ENCODE results near the gene SOCS3.

Gene SOCS3

GRCh38 chr17:78368348-78368747 lies 8.5 kb upstream of the SOCS3 start:
- peaks cover 32% of the 10 kb centered on the region for H3K4me1 Mint-ChIP-seq (ENCODE audit: low read depth)
- peak overlapping the region; percentile 61 for H3K27ac Mint-ChIP-seq
- no peaks in the 10 kb centered on the region for H3K9me3 Mint-ChIP-seq
- peaks cover 39% of the 10 kb centered on the region for H3K27me3 Mint-ChIP-seq
- no peak overlapping the region for H3K4me3 Mint-ChIP-seq
- intact Hi-C loops (cut with micrococcal nuclease) = no loop called here
- H3K36me3 Mint-ChIP-seq (ENCODE audit: low read depth) = no peaks in the 10 kb centered on the region

GRCh38 chr17:78367193-78367592 lies 7.3 kb upstream of the SOCS3 start:
- peaks cover 45% of the 10 kb centered on the region for H3K27me3 Mint-ChIP-seq
- H3K9me3 Mint-ChIP-seq = no peaks in the 10 kb centered on the region
- peaks cover 23% of the 10 kb centered on the region for H3K4me1 Mint-ChIP-seq (ENCODE audit: low read depth)
- intact Hi-C loops (cut with micrococcal nuclease) = no loop called here
- no peaks in the 10 kb centered on the region for H3K36me3 Mint-ChIP-seq (ENCODE audit: low read depth)
- H3K27ac Mint-ChIP-seq = no peak overlapping the region
- H3K4me3 Mint-ChIP-seq = no peak overlapping the region

- intact Hi-C loops (cut with micrococcal nuclease) = no loop called here
- Mint-ChIP-seq H3K27me3 (peaks cover 45% of the 10 kb centered on the region), H3K9me3 (no peaks in the 10 kb centered on the region), H3K36me3 (ENCODE audit: low read depth) (no peaks in the 10 kb centered on the region), H3K4me3 (no peak overlapping the region), H3K4me1 (ENCODE audit: low read depth) (peaks cover 23% of the 10 kb centered on the region), H3K27ac (no peak overlapping the region)
These were observed 6.4 kb upstream of the SOCS3 start for GRCh38 chr17:78366109-78366848.

DNA sequence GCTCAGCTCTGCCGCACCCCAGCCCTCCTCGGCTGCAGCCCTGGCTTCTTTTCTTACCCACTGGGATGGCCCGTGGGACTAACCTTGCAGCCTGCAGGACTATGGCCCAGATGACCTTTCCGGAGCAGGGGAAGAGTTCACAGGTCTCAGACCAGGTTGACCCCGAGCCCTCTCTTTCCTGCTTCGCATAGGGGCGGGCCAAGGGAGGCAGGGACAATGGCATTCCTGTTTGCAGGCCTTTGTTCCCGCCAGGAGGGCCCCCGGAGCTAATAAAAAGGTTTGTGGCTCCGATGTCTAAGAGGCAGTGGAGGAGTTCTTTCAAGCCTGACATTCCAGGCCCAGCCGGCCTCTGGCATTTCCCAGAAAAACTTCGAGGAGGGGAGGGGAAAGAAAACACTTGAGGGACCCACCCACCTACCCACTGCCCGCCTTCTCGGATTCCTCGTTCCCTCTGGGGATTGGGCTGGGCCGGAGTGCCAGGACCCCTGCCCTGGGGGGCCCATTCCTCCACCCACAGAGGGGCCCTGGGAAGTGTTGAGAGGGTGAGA lies 5.8 kb upstream of the SOCS3 start:
- Mint-ChIP-seq H3K27ac (no peak overlapping the region), H3K9me3 (no peaks in the 10 kb centered on the region)

GRCh38 chr17:78364436-78365281 lies 4.8 kb upstream of the SOCS3 start:
- H3K27ac Mint-ChIP-seq = no peak overlapping the region
- H3K36me3 Mint-ChIP-seq (ENCODE audit: low read depth) = peaks cover 1% of the 10 kb centered on the region
- H3K9me3 Mint-ChIP-seq = no peaks in the 10 kb centered on the region
- intact Hi-C loops (cut with micrococcal nuclease) = no loop called here
- H3K4me1 Mint-ChIP-seq (ENCODE audit: low read depth) = peaks cover 30% of the 10 kb centered on the region
- H3K4me3 Mint-ChIP-seq = no peak overlapping the region
- peaks cover 46% of the 10 kb centered on the region for H3K27me3 Mint-ChIP-seq

More for the DNA sequence above, 5.8 kb upstream of the SOCS3 start:
- H3K36me3 Mint-ChIP-seq (ENCODE audit: low read depth) = no peaks in the 10 kb centered on the region
- H3K4me3 Mint-ChIP-seq = no peak overlapping the region
- peaks cover 28% of the 10 kb centered on the region for H3K4me1 Mint-ChIP-seq (ENCODE audit: low read depth)
- intact Hi-C loops (cut with micrococcal nuclease) = no loop called here
- H3K27me3 Mint-ChIP-seq = peaks cover 47% of the 10 kb centered on the region

DNA sequence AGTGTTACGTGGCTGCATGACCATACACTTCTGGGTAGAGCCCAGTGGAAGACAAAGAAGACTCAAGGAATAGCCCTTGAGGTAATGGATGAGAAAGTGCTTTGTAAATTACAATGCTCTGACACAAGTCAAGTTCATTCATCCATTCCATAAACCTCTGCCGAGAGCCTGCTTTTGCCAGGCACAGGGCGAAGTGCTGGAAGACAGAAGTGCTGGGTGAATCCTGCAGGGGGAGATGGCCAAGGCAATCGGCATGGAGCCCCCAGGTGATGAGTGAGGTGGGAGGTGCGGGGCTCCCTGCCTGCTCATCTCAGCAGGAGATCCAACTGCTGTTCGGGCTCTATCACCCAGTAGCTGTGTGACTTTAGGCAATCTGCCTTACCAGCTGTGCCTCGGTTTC lies 2.8 kb upstream of the SOCS3 start:
- H3K4me3 Mint-ChIP-seq = no peak overlapping the region
- H3K36me3 Mint-ChIP-seq (ENCODE audit: low read depth) = peaks cover 21% of the 10 kb centered on the region
- no peak overlapping the region for H3K27ac Mint-ChIP-seq
- H3K27me3 Mint-ChIP-seq = peaks cover 46% of the 10 kb centered on the region
- peaks cover 43% of the 10 kb centered on the region for H3K4me1 Mint-ChIP-seq (ENCODE audit: low read depth)
- no peaks in the 10 kb centered on the region for H3K9me3 Mint-ChIP-seq
- intact Hi-C loops (cut with micrococcal nuclease) = no loop called here

GRCh38 chr17:78362232-78362631 lies 2.4 kb upstream of the SOCS3 start:
- Mint-ChIP-seq H3K9me3 (no peaks in the 10 kb centered on the region), H3K27ac (no peak overlapping the region), H3K4me3 (no peak overlapping the region), H3K36me3 (ENCODE audit: low read depth) (peaks cover 25% of the 10 kb centered on the region), H3K4me1 (ENCODE audit: low read depth) (peaks cover 47% of the 10 kb centered on the region), H3K27me3 (peaks cover 43% of the 10 kb centered on the region)
- intact Hi-C loops (cut with micrococcal nuclease) = no loop called here

DNA sequence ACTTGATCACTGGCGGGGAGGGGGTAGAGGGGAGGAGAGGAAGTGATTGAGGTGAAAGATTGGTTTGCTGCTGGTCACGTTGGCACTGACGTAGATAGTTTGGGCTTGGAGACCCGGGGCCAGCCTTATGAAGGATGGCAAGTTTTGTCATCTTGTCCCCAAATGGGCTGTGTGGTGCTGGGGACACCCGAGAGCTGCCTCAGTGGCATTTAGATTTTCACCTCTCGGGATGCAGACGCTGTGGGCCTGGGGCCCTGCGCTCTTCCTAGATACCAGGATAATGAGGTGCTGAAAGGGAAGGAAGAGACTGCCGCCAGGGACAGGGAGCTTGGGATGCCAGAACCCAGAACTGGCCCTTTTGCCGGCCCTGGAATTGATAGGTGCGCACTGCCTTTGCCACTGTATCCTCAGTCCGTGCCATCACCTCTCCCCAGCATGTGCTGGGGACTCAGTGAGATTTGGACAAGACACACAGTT lies 1.4 kb upstream of the SOCS3 start:
- Mint-ChIP-seq H3K9me3 (no peaks in the 10 kb centered on the region), H3K27ac (peak overlapping the region; percentile 71), H3K4me3 (no peak overlapping the region), H3K4me1 (ENCODE audit: low read depth) (peaks cover 54% of the 10 kb centered on the region), H3K27me3 (peaks cover 33% of the 10 kb centered on the region), H3K36me3 (ENCODE audit: low read depth) (peaks cover 35% of the 10 kb centered on the region)
- intact Hi-C loops (cut with micrococcal nuclease) = loop anchor here (2.0 kb wide), 1 partner anchor 36 kb away; no protein-coding TSS in a partner anchor

- peaks cover 26% of the 10 kb centered on the region for H3K27me3 Mint-ChIP-seq
- intact Hi-C loops (cut with micrococcal nuclease) = loop anchor here (1.0 to 2.0 kb wide), 2 partner anchors 36 to 62 kb away; no protein-coding TSS in a partner anchor
These were observed 721 bp upstream of the SOCS3 start for GRCh38 chr17:78360371-78361224.

GRCh38 chr17:78359321-78359996 lies 418 bp downstream of the SOCS3 start:
- peaks cover 15% of the 10 kb centered on the region for H3K27me3 Mint-ChIP-seq
- intact Hi-C loops (cut with micrococcal nuclease) = no loop called here
- H3K27ac Mint-ChIP-seq = peak overlapping the region; percentile 94
- peak overlapping the region; percentile 87 for H3K4me3 Mint-ChIP-seq
- H3K9me3 Mint-ChIP-seq = no peaks in the 10 kb centered on the region
- peaks cover 46% of the 10 kb centered on the region for H3K36me3 Mint-ChIP-seq (ENCODE audit: low read depth)
- H3K4me1 Mint-ChIP-seq (ENCODE audit: low read depth) = peaks cover 55% of the 10 kb centered on the region

More at GRCh38 chr17:78360371-78361224, 721 bp upstream of the SOCS3 start:
- H3K36me3 Mint-ChIP-seq (ENCODE audit: low read depth) = peaks cover 42% of the 10 kb centered on the region
- H3K4me1 Mint-ChIP-seq (ENCODE audit: low read depth) = peaks cover 55% of the 10 kb centered on the region
- no peaks in the 10 kb centered on the region for H3K9me3 Mint-ChIP-seq
- H3K4me3 Mint-ChIP-seq = peak overlapping the region; percentile 66
- peak overlapping the region; percentile 71 for H3K27ac Mint-ChIP-seq

DNA sequence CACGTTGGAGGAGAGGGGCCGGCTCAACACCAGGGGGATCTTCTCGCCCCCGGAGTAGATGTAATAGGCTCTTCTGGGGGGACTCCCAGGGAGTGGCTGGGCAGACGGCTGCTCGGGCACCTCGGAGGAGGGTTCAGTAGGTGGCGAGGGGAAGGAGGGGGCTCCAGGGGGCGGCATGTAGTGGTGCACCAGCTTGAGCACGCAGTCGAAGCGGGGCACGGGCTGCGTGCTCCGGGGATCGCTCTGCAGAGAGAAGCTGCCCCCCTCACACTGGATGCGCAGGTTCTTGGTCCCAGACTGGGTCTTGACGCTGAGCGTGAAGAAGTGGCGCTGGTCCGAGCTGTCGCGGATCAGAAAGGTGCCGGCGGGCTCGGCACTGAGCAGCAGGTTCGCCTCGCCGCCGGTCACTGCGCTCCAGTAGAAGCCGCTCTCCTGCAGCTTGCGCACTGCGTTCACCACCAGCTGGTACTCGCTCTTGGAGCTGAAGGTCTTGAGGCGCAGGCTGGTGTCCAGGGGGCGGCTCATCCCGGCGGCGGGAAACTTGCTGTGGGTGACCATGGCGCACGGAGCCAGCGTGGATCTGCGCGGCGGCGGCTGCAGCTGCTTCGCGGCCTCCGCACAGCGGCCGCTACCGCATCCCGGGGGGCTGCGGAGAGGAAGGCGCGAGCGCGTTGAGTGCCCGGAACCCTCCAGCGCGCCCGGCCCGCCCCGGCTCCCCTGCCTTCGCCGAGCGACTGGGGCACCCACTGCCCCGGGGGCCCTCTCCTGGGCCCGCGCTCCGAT lies 1.1 kb downstream of the SOCS3 start:
- Mint-ChIP-seq H3K36me3 (ENCODE audit: low read depth) (peaks cover 46% of the 10 kb centered on the region), H3K9me3 (no peaks in the 10 kb centered on the region), H3K4me1 (ENCODE audit: low read depth) (peaks cover 59% of the 10 kb centered on the region), H3K27me3 (peaks cover 11% of the 10 kb centered on the region), H3K4me3 (peak overlapping the region; percentile 87), H3K27ac (peak overlapping the region; percentile 94)
- intact Hi-C loops (cut with micrococcal nuclease) = no loop called here

Data from dendritic cell treated with granulocyte-macrophage colony-stimulating factor and Interleukin-4, amounts not matched to agents 40 ng/mL and 50 ng/mL, for 4 days (primary cell).